GM12801 (cell line): ENCODE results near the gene TMEM209.

Source experiments
- TF ChIP-seq, protein P1 (sequence below): IDR thresholded peaks from one replicate; pipeline ENCODE4 v1.5.1; 2011; ENCODE audit warnings: control low read depth; ENCODE audit not compliant: insufficient read length; ENCODE audit errors: extremely low read depth

The TMEM209 gene

DNA sequence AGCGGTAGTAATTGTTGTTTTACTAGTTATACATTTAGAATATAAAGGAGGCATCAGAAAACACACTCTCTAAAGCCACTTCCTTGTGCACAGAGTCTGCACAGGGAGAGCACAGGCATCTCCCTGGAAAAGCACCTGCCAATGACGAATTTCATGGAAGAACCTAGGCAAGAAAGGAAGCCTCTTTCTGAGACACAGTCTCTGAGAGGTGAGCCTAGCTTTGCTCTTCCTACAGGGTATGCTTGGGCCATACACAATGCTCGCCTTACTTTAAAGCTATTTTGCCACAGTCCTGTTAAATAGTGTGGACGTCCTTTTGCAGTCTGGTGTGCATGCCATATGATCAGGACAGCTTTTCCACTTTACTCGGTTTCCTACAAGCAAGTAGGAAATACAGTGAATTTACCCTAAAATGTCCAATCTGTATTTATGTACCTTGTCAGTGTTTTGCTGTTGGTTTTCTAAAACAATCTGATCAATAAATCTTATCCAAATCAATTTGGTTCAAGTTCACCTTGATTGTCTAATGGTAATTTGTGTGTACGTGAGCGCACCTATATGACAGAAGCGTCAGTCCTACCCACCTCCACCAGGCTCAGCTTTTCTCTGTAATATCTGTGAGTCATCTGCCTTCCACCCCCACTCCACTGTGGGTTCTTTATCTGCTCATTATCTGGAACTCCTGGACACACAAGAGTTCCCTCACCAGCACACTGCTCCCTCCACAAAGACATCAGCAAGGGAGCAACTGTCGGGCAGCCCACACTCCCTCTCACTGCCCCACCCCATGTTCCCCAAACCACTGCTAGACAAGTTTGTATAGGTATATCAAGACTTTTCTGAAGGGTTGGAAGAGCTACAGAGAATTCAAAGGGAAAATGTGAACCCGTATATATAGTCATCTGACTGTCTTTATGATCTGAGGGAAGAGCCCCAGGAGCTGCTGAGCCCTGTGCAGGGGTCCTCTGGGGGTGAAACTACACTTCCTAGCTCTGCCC lies 69.7 kb downstream of the TMEM209 start:
- TF ChIP-seq, protein P1, sequence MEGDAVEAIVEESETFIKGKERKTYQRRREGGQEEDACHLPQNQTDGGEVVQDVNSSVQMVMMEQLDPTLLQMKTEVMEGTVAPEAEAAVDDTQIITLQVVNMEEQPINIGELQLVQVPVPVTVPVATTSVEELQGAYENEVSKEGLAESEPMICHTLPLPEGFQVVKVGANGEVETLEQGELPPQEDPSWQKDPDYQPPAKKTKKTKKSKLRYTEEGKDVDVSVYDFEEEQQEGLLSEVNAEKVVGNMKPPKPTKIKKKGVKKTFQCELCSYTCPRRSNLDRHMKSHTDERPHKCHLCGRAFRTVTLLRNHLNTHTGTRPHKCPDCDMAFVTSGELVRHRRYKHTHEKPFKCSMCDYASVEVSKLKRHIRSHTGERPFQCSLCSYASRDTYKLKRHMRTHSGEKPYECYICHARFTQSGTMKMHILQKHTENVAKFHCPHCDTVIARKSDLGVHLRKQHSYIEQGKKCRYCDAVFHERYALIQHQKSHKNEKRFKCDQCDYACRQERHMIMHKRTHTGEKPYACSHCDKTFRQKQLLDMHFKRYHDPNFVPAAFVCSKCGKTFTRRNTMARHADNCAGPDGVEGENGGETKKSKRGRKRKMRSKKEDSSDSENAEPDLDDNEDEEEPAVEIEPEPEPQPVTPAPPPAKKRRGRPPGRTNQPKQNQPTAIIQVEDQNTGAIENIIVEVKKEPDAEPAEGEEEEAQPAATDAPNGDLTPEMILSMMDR, result no peak

DNA sequence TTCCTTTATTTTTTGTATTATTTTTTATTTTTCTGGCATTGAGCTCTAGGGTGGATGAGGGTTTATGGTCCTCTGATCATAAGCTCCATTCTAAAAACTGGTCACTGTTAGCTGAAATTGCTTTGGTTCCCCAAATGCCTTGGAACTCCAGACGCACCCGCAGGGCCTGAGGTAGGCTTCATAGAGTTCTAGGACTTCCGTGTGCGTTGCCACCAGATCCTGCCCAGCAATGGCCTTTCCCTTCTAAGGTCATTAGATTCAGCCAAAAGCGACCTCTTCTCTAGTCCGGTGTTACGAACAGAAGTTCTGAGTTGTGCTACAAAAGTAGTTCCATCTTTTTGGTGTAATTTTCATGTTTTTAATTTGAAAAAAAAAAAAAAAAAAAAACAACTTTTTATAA lies 70.5 kb downstream of the TMEM209 start:
- TF ChIP-seq, protein P1, result no peak

DNA sequence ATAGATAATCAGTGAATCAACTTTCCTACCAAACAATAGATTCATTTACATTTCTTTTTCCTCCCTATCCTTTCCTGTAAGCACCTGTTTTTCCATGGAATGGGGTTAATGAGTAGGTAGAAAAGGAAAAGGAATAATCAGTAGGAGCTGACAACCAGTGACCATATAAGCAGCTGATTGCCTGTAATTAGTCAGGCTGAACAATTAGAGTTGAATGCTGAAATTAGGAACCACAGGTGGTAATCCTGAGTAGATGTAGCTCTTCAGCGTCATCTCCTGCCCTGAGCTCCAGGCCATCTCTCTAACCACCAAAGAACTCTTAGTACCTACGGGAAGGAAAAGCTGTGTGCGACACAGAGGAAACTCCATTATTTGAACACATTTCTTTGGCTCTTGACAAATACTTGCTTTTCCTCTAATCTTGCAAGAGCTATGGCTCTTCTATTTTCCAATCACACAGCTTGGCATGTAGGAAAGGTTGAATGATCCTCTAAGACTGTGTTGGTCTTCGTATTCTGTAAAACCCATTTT lies 71.0 kb downstream of the TMEM209 start:
- TF ChIP-seq, protein P1, result no peak

GRCh38 chr7:130133029-130133782 lies 72.0 kb downstream of the TMEM209 start:
- TF ChIP-seq, protein P1, result no peak

DNA sequence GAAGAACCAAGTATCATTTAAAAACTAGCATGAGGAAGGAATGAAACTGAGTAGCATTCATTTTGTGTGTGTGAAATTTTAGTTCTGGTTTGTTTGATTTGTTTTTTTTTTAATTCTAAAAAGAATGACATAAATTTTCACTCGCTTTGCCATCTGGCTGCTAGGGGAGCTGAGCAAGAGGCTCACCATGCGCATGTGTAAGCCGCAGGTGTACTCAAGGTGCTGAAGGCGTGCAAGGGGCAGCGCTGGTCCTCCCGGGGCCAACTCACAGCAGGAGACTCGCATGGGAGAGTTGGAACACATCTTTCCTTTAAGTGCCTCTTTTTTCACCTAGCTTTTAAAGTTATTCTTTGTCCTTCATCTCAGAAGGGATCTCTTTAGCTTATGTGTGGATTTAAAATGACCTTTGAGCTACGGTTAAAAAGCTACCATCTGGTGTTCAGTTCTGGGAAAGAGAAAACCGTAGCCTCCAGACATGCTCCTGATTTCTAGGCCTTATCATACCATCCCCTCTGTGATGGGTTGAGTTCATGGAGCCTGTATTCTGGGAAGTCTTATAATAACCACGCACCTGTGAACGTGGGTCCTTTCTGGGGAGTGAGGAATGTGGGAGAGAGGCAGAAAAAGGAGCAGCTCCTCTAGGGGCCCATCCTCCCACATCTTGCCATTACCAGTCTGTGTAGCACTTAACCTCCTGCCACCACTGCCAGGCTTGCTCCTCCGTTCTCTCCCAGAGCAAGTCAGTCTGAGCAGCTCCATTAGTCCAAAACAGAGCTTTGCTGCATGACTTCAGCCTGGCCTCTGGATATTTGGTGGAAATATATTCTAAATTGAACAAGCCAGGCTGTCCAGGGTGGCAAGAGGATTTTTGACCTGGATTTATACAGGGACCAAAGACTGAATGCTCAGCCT lies 73.0 kb downstream of the TMEM209 start:
- TF ChIP-seq, protein P1, result no peak

DNA sequence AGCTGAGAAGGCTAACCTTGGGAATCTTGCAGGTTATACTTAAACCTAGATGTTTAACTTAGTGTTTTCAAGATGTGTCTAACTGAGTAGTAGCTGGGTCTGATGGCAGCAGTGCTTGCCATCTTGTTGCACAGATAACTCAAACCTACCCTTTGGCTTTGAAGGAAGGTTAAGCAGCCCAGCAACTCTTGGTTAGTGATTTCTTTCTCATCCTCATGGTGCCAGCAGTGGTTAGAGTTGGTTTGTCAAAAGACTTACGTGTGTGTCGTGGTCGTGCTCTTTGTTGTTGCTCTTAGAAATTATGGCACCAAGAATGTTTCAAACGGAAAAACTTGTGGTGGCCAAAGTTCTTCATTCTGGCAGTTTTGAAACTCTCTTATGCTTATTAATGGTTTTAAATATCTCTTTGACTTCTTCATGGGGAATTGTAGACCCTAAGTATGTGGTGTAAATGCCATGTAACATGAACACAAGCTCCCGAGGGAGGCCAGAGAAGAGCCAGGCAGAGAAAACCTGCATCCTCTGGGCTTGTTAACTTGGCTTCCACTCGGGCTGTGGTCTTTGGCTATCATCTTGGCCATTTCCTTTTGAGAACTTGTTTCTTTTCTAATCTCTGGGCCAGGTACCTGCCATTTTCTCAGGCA lies 73.9 kb downstream of the TMEM209 start:
- TF ChIP-seq, protein P1, result no peak
